HG03342 (cell line): ENCODE results near the gene TBC1D17.

Experiments used
- ATAC-seq: cut with Tn5 transposase; IDR thresholded peaks from one replicate; pipeline ENCODE4 v1.9.1; 2021; ENCODE audit warnings: mild to moderate bottlenecking, moderate library complexity; ENCODE audit not compliant: unreplicated experiment

Gene TBC1D17

GRCh38 chr19:49877020-49877878 is at the start of gene TBC1D17, which contains the start of gene AKT1S1:
Gene TBC1D17 (plus strand): TSS chr19:49877702. CDS start chr19:49877724, 22 bp downstream.
Gene AKT1S1 (minus strand): TSS chr19:49877355. CDS start chr19:49873295, 4,060 bp downstream.
- ATAC-seq = peak; percentile 56

GRCh38 chr19:49829200-49829599 is 48.3 kb upstream of the TBC1D17 start:
- no peak for ATAC-seq

- ATAC-seq = no peak
Measured at GRCh38 chr19:49829721-49830120, 47.8 kb upstream of the TBC1D17 start.

DNA sequence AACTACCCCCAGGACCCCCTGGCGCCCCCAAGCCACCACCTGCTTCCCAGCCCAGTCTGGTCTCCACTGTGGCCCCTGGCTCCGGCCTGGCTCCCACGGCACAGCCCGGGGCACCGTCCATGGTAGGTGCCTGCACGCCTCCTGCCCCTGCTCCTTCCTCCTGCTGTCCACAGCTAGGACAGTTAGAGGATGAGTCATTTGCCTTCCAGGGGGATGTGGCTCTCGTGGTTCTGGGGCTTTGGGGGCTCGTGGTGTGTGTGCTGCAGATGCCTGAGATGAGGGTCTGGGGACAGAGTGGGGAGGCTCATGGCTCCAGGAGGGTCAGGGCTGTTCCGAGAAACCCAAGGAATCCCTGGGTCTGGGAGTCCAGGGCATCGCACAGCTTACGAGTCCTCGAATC is 46.7 kb upstream of the TBC1D17 start:
- no peak for ATAC-seq

GRCh38 chr19:49831592-49831991 is 45.9 kb upstream of the TBC1D17 start:
- no peak for ATAC-seq

DNA sequence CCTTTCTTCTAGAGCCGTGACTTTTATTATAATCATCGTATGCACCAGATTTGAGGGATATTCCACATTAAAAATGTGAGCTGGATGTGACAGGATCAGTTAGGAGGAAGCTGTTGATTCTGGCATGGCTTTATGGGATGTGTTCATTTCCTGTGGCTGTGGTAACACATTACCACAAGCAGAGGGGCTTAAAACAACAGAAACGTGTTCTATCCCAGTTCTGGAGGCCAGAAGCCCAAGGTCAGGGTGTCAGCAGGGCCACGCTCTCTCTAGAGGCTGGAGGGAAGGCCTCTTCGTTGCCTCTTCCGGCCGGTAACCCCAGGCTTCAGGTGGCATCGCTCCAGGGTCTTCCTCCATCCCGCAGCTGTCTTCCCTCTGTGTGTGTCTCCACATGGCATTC is 44.9 kb upstream of the TBC1D17 start:
- no peak for ATAC-seq

DNA sequence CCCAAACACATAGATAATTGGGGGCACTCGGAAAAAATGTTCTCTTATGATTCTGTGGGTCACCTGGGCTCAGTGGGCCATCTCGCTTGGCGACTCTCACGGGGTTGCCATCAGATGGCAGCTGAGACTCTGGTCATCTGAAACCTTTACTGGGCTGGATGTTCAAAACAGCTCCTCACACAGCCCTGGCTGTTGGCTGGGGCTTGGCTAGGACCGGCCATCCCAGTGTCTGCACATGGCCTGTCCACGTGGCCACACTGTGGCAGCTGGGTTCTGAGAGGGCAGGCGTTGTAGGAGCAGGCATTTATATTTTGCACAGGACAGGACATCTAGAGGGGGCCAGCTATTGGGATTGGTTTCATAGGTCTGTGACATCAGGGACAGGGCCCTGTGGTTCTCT is 43.9 kb upstream of the TBC1D17 start:
- no peak for ATAC-seq

GRCh38 chr19:49835562-49835961 is 41.9 kb upstream of the TBC1D17 start:
- no peak for ATAC-seq

DNA sequence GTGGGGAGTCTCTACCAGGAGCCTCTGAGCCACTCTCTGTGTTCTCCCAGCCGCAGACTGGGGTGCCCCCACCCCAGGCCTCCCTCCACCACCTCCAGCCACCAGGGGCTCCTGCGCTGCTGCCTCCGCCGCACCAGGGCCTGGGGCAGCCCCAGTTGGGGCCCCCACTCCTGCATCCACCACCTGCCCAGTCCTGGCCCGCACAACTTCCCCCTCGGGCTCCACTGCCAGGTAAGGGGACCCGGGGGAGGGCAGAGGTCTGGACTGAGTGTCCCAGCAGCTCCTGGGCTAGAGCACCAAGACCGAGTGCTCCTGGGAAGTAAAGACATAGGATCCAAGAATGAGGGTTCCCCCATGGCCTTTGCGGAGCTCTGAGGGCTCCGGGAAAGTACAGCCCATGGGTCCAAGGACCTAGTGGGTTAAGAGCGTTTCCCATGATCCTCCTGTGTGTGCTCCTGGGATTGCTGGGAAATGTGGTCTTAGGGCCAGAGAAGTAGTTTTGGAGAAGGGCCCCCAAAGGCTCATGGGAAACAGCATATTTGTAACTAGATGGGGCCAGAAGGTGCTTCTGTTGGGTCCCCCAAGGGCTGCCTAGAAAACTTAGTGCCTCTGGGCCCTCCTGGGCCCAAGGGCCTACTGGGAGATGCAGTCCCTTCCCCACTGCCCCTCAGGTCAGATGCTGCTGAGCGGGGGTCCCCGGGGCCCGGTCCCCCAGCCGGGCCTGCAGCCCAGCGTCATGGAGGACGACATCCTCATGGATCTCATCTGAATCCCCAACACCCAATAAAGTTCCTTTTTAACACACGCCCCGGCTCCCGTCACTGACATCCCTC is 41.1 kb upstream of the TBC1D17 start:
- ATAC-seq = no peak

- ATAC-seq = no peak
Measured at GRCh38 chr19:49837009-49837310, 40.5 kb upstream of the TBC1D17 start.

DNA sequence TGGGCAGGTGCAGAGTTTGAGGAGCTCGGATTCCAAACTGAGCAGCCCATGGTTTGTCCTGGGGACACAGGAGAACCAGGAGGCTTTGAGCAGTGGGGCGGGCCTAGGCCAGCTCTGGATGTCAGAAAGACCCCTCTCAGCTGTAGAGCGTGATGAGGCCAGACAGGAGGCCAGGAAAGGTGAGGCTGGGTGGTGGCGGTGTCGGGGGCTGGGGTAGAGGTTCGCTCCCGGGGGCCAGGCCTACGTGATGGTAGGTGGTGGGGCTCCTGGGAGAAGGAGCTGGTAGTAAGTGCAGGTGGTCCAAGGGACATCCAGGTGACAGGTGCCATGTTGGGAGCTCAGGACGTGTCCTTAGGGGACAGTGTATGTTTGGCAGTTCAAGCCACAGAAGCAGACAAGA is 40.1 kb upstream of the TBC1D17 start:
- ATAC-seq = no peak

GRCh38 chr19:49838885-49839588 is 38.5 kb upstream of the TBC1D17 start:
- ATAC-seq = no peak

GRCh38 chr19:49839713-49840112 is 37.8 kb upstream of the TBC1D17 start:
- no peak for ATAC-seq

DNA sequence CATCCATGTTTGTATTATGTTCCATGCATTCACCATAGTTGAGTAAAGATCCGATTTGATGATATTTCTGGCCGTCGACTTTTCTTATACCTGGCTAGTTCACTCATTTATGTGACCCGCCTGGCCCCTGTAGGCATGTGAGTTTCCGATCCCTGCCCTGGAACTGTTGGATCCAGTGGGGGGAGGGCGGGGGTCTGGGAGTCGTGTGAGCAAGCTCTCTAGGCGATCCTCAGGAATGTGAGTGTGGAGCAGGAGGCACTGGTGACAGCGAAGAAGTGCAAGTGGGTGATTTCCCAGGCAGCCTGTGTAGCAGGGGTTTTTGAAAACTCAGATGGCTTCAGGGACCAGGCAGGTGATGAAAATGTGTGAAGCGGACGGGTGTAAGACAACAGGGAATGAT is 37.2 kb upstream of the TBC1D17 start:
- ATAC-seq = no peak

DNA sequence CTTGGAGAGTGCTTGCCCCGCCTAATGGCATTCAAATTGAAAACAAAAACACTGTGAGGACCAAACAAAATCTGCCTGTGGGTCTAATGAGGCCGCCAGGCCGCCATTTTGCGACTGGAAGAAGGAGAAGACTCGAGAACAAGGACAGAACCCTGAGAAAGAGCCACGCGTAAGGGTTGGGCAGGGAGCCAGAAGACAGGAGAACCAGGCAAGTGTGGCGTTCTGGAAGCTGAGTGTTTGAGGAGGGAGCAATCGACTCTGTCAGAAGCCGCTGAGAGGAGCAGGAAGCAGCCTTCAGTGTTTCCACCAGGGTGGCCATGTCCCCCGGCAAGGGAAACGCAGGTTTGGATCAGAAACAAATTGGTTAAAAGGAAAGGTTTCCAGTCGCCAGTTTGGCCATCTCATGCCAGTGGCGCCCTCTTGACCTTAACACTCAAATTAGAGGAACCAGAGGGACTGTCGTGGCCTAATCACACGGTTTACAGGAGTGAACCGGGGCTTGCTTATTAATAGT is 36.7 kb upstream of the TBC1D17 start:
- no peak for ATAC-seq

DNA sequence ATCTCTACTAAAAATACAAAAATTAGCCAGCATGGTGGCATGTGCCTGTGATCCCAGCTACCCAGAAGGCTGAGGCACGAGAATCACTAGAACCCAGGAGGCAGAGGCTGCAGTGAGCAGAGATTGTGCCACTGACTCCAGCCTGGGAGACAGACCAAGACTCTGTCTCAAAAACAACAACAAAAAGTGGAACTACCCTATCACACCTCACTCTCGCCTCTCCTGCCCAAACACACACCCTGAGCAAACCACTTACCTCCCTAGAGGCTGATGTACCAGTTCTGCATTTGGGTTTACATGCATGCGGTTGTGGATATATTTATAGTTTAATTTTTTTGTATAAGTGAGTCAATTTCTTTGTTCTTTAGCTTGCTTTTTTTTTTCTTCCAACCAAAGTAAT is 34.2 kb upstream of the TBC1D17 start:
- no peak for ATAC-seq

GRCh38 chr19:49844138-49845095 is 33.1 kb upstream of the TBC1D17 start:
- ATAC-seq = no peak

DNA sequence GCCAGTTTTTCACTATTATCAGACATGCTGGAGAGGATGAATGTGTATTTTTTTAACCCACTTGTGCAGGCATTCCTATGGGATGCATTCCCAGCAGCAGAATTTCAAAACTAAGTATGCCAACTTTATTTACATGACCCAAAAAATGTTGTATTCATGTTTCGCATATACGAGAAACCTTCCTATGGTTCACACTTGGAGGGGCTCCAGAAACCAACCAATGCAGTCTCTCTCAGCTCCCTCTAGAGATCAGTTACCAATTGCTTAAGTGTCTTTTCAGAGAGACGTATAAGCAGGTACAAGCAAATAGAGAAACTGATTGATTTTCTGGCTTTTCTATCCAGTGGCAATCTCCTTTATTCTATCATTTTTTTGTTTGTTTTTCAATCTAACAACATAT is 32.1 kb upstream of the TBC1D17 start:
- no peak for ATAC-seq

DNA sequence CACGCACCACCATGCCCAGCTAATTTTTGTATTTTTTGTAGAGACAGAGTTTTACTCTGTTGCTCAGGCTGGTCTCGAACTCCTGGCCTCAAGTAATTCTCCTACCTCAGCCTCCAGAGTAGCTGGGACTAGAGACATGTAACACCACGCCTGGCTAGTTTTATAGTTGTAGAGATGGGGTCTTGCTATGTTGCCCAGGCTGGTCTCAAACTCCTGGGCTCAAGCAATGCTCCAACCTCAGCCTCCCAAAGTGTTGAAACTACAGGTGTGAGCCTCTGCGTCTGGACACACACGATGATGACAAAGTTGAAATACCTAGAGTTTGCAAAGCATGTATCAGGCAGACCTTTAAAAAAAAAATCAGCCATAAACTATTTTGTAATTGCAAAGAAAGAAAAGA is 31.1 kb upstream of the TBC1D17 start:
- ATAC-seq = no peak
